Adipocyte (in vitro differentiated cells): ENCODE measurements around the gene DYRK1A.
A peak's percentile ranks its signal among the peaks of the same experiment; 100 is the strongest.

Experiments used
- DNase-seq: peaks from one replicate; pipeline ENCODE4 v3.0.0-alpha.2; 2015; ENCODE audit warnings: low read depth
- H3K27me3 ChIP-seq: replicated peaks from 2 replicates; pipeline ENCODE4 v1.7.0; 2013; ENCODE audit warnings: mild to moderate bottlenecking, low read length, moderate library complexity; ENCODE audit not compliant: control insufficient read depth, insufficient read depth
- H3K36me3 ChIP-seq: 2 replicates; pipeline ENCODE4 v1.7.0; 2013; ENCODE audit warnings: low read length, mild to moderate bottlenecking, moderate library complexity; ENCODE audit not compliant: control insufficient read depth, insufficient read depth, severe bottlenecking
- H3K4me1 ChIP-seq: 2 replicates; pipeline ENCODE4 v1.7.0; 2013; ENCODE audit warnings: mild to moderate bottlenecking, low read length, moderate library complexity; ENCODE audit not compliant: control insufficient read depth, insufficient read depth
- H3K4me3 ChIP-seq: 2 replicates; pipeline ENCODE4 v1.7.0; 2013; ENCODE audit warnings: mild to moderate bottlenecking, low read length, moderate library complexity
- H3K9ac ChIP-seq: 2 replicates; pipeline ENCODE4 v1.7.0; 2013; ENCODE audit warnings: mild to moderate bottlenecking, low read length, moderate library complexity
- H3K9me3 ChIP-seq: 2 replicates; pipeline ENCODE4 v1.7.0; 2013; ENCODE audit warnings: mild to moderate bottlenecking, low read length, moderate library complexity; ENCODE audit not compliant: control insufficient read depth

Gene DYRK1A

DNA sequence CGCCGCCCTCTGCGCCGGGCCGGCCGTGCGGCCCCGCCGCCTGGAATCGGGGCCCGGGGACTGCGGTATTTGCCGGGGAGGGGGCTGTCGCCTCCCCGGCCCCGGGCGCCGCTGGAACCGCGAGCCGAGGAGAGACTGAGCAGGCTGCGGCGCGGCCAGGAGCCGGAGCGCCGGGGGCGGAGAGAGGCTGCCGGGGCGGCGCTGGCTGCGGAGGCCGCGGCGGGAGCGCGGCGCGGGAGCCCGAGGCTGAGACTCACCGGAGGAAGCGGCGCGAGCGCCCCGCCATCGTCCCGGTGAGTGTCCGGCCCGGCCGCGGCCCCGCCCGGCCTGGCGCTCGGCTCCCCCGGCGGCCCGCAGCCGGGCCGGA is 746 bp downstream of the DYRK1A start:
- Histone ChIP-seq H3K4me1 (peaks cover 41% of the 10 kb centered on the region), H3K9ac (peak overlapping the region; percentile 98), H3K27me3 (no peaks in the 10 kb centered on the region), H3K36me3 (no peaks in the 10 kb centered on the region), H3K4me3 (peak overlapping the region; percentile 89), H3K9me3 (no peaks in the 10 kb centered on the region)
- DNase-seq = no peak

DNA sequence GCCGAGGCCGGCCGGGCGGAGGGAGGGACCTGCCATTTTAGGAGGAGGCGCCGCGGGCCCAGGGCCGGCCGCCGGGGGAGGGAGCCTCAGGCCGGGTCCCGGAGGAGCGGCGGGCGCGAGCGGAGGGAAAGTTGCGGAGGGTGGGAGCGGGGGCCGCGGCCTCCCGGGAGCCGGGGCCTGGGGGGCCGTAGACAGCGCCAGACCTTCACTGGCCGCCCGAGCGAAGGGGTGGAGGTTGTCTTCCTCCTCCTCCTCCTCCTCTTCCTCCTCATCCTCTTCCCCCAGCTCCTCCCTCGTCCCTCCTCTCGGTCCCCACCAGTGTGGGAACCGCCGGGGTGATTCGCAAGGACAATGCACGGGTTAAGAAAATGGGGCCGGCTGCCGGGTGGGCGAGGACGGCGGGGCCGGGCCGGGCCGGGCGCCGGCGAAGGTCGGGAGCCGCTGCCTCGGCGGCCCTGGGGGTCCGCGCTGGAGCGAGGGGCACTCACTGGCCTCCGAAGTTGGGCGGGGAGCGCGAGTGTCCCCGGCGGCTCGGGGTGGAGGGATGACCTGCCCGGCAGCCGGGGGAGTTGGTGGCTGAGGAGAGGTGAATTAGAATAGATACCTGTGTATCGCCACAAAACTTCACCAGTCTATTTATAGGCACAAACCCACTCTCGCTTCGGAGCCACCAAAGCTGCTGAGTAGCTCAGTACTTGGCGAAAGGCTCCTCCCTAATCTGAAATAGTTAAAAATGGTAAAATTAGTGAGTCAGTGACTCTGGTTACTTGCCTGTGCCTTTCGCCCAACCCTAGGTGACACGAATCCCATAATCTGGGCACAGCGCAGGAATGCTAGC is 1.3 kb downstream of the DYRK1A start:
- Histone ChIP-seq H3K9me3 (no peaks in the 10 kb centered on the region), H3K36me3 (no peaks in the 10 kb centered on the region), H3K4me3 (peak overlapping the region; percentile 89), H3K4me1 (peaks cover 41% of the 10 kb centered on the region), H3K27me3 (no peaks in the 10 kb centered on the region), H3K9ac (peak overlapping the region; percentile 98)
- DNase-seq = peak; percentile 69

DNA sequence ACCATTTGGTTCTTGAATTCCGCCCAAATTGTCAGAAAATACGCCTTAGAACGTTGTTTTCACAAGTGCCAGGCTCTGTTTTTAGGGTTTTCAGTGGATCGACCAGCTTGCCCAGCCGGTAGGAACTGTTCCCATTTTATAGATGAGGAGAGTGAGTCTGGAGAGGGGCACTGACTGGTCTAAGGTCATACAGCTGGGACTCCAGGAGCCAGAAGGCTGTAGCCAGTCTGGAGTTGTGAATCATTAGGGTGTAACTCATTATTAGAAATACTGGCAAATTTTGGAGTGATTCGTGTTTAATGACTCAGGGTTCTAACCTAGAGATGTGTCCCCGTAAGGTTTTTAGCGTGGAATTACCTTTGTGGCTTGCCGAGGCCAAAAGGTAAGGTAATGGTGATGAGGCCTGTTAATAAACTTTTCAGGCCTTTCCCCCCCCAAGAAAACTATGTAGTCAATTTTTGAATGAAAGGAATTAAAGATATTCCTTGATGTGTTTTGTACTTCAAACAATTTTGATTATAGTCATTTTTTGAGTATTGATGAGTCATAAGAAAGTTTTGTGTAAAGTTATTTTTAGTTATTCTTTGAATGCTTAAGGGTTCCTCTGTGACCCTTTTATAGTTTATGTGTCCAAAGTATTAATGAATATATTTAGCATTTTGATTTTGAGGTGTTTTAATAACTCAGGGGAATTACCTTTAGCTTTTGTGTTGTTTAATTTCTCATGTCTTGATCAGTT is 2.1 kb downstream of the DYRK1A start:
- H3K27me3 ChIP-seq = no peaks in the 10 kb centered on the region
- H3K36me3 ChIP-seq = no peaks in the 10 kb centered on the region
- H3K4me3 ChIP-seq = peak overlapping the region; percentile 89
- no peaks in the 10 kb centered on the region for H3K9me3 ChIP-seq
- peak; percentile 45 for DNase-seq
- H3K9ac ChIP-seq = peak overlapping the region; percentile 98
- peaks cover 41% of the 10 kb centered on the region for H3K4me1 ChIP-seq

DNA sequence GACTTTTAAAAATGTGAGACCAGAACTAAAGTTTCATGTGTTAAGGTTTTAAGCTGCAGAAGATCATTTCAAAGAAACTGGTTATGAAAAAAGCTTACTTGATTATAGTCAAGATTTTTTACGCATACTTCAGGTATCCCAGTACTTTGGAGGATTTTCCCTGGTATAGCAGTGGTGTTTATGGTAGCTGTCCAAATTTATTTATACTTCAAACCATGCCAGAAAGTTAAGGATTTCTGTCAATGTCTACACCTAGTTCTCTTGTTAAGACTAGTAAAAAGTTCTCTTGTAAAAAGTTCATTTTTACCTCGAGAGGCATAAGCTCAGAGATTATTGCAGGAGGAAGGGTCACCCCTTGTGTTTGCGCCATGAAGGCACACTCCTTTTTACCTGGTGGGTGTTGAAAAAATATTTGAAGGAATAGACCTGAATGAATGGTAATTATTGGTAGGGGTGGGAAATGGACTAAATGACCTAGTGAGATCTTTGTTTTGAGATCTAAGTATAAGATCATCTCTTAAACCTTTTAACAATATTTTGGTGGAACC is 2.8 kb downstream of the DYRK1A start:
- Histone ChIP-seq H3K36me3 (no peaks in the 10 kb centered on the region), H3K27me3 (no peaks in the 10 kb centered on the region), H3K4me3 (peak overlapping the region; percentile 89), H3K9me3 (no peaks in the 10 kb centered on the region), H3K4me1 (peaks cover 41% of the 10 kb centered on the region), H3K9ac (peak overlapping the region; percentile 98)
- DNase-seq = peak; percentile 19

DNA sequence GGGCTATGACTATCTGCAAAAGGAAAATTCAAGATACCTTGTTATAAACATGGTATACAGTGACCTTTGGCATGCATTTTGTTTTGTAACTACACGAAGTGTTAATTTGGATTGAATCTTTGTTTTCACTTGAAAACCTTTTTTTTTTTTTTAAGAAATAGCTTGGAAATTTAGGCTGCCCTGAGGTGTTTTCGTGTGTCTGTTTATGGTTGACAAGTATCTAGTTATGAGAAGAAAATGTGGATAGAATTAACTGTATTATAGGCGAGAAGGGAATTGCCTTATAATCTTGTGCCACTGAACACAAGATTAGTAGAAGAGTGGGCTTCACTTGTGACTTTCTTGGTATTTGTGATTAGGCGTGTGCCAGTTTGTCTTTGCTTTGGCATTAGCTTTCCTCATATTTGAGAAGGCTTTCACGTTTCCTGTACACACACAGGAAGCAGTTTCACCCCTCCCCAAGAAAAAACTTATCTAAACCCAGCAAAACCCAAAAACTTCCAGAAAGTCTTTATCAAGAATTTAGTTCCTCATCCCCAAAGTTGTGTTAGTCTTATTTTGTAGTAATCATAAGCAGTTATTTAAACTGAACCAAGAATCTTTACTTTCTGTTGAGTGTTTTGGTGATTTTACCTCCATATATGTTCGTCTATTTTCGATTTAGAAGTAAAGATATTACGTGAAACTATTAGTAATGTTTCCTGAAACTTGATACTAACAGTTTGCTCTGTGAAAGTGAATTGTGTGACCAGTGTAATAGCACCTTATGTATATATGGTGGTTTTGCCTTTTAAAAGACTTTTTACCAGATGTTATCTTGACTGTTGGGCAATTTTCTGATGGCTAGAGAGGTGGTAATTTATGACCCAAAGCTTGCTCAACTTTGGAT is 3.8 kb downstream of the DYRK1A start:
- peak overlapping the region; percentile 98 for H3K9ac ChIP-seq
- H3K36me3 ChIP-seq = no peaks in the 10 kb centered on the region
- DNase-seq = peak; percentile 66
- peak overlapping the region; percentile 89 for H3K4me3 ChIP-seq
- peaks cover 40% of the 10 kb centered on the region for H3K4me1 ChIP-seq
- no peaks in the 10 kb centered on the region for H3K9me3 ChIP-seq
- no peaks in the 10 kb centered on the region for H3K27me3 ChIP-seq

DNA sequence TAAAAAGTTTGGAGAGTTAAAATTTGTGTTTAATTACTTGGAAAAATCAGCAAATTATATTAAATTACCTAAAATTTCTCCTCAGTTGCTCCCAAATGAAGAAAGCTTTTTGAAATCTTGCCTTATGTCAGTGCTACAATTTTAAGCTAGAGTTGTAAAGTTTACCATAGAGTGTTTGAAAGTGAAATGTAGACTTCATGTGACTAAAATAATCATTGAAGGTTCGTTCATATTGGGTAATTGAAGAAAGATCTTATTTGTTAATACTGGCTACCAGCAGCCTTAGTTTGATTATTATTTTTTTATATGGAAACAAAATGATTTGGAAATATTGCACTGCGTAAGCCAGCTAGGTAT is 4.4 kb downstream of the DYRK1A start:
- Histone ChIP-seq H3K9me3 (no peaks in the 10 kb centered on the region), H3K4me3 (peak overlapping the region; percentile 89), H3K9ac (peak overlapping the region; percentile 30), H3K27me3 (no peaks in the 10 kb centered on the region), H3K4me1 (peaks cover 37% of the 10 kb centered on the region), H3K36me3 (no peaks in the 10 kb centered on the region)
- DNase-seq = no peak

DNA sequence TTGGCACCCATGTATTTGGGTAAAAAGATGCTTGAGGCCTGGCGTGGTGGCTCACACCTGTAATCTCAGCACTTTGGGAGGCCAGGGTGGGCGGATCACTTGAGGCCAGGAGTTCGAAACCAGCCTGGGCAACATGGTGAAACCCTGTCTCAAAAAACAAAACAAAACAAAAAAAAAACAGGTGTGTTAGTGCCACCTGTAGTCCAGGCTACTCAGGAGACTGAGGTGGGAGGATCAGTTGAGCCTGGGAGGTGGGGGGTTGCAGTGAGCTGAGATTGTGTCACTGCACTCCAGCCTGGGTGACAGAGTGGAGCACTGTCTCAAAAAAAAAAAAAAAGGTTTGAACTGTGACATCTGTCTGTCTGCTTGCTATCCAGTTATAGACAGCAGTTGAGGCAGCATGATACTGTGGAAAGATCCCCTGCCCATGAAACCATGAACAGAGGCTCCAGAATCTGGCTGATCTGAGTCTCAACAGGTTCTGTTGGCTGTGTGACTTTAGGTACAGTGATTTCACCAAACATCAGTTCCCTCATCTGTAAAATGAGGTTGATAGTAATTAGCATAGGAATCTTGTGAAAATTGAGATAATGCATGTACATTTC is 5.7 kb downstream of the DYRK1A start:
- H3K9me3 ChIP-seq = no peaks in the 10 kb centered on the region
- H3K36me3 ChIP-seq = no peaks in the 10 kb centered on the region
- no peak overlapping the region for H3K4me3 ChIP-seq
- no peaks in the 10 kb centered on the region for H3K27me3 ChIP-seq
- H3K9ac ChIP-seq = no peak overlapping the region
- DNase-seq = no peak
- H3K4me1 ChIP-seq = peaks cover 37% of the 10 kb centered on the region

DNA sequence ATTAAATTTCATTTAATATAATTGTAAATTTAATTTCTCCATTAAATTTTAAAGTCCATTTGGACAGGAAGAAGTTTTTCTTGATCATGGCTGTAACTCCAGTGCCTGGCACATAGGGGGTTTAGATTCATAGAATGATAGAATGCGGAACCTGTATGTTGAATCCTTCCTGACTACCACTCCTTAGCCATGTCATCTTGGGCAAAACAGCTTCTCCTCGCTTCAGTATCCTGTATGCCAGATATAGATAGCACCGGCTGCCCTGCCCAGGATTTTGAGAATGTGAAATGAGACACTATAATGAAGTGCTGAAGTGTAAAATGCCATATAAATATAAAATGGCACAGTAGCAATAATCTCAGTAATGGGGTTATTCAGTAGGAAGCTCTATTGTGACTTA is 6.4 kb downstream of the DYRK1A start:
- Histone ChIP-seq H3K4me3 (no peak overlapping the region), H3K9ac (no peak overlapping the region), H3K27me3 (no peaks in the 10 kb centered on the region), H3K36me3 (no peaks in the 10 kb centered on the region), H3K9me3 (no peaks in the 10 kb centered on the region), H3K4me1 (peaks cover 37% of the 10 kb centered on the region)
- no peak for DNase-seq

DNA sequence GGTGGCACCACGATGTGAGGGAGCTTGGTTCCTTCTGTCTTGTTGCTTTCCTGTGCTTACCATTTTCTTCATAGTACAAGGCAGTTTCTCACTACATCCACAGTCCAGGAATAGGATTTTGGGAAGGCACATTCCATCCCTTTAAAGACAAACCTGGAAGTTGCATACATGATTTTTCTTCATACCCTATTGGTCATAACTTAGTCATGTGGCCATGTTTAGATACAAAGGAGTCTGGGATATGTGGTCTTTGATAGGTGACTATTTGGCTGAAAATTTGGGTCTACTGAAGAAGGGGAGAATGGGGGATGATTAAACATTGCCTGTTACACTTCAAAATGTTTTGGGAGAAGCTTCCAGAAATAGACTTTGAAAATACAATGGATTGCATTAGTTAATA is 7.0 kb downstream of the DYRK1A start:
- Histone ChIP-seq H3K4me1 (peaks cover 34% of the 10 kb centered on the region), H3K4me3 (no peak overlapping the region), H3K36me3 (no peaks in the 10 kb centered on the region), H3K9me3 (no peaks in the 10 kb centered on the region), H3K27me3 (no peaks in the 10 kb centered on the region), H3K9ac (no peak overlapping the region)
- no peak for DNase-seq

DNA sequence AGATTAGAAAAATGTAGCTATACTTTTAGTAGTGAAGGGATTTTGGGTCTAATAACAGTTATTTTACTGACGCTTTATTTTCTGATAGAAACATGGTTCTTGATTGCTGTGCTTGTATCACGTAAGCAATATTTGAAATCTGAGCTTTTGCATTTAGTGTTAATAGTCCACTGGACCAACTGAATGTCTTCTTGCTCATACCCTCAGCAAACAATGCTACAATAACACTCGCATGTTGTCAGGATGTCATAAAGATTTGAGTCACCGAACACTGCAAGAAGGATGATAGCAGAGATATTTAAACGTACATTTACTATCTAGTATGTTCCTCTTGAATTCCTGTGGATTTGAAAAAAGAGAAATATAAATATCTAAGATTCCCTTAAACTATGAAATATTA is 7.5 kb downstream of the DYRK1A start:
- Histone ChIP-seq H3K36me3 (no peaks in the 10 kb centered on the region), H3K9me3 (no peaks in the 10 kb centered on the region), H3K4me1 (peaks cover 31% of the 10 kb centered on the region), H3K9ac (no peak overlapping the region), H3K27me3 (no peaks in the 10 kb centered on the region), H3K4me3 (no peak overlapping the region)
- DNase-seq = no peak
